Fibroblast of the conjunctiva (primary cell): ENCODE data around the gene NMNAT3.
A peak's percentile ranks its signal among the peaks of the same experiment; 100 is the strongest.

Experiments
- DNase-seq: peaks from one replicate; pipeline ENCODE4 v3.0.0-alpha.2; 2010; ENCODE audit warnings: low read depth

NMNAT3 gene

DNA sequence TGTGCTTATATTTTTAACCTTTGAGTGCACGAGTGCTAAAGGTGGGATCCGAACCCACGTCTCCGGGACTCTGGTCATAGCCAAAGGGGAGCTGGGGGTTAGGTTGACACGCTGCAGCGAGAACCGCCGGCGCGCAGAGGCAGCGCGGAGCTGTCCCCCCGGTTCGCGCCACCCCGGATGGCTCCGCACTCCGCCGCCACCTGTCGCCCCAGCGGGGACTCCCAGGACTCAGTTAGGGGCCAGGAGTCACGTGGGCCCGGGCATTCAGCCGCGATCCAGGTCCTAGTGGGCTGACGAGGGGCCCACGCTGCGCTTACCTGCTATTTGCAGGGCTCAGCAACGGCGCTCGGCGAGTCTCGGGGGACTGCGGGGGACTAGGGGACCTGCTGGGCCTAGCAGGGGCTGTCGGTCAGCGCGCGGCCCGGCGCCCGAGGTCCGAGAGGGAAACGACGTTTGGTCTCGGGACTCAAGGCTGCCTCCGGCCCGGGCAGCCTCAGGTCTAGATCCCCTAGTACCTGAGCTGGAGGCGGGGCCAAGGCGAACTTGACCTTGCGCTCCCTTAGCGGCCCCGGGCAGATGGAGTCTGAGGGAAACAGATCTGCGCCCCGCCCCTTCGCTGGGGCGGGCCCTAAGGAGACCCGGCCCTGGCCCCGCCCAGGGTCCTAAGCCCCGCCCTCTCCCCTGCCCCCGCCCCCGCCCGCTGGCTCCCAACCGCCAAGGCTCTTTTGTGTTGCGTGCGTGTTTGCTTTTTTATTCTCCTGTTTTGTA is at the start of gene NMNAT3:
Gene NMNAT3, minus strand, starts transcription at position 585 of the 768 bp plus-strand sequence. CDS start 50,248 bp downstream, outside the sequence.
- peak; percentile 23 for DNase-seq

DNA sequence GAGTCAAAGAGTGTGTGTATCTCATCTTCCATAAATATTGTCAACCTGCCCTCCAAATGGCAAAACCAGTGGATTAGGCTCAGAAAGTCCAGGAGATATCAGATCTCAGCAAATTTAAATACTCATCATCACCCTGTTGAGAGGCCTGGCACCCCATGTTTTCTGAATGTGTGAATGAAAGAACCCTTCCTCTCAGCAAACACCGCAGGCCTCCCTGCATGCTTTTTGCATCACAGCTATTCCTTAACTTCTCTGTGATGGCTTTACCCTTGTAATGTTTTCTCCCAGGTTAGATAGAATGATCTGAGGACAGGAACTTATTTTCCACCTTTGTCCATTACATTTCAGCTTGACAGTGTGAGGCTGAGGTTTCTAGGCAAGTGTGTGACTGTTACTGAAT is 43.6 kb upstream of the NMNAT3 start:
- DNase-seq: no peak

DNA sequence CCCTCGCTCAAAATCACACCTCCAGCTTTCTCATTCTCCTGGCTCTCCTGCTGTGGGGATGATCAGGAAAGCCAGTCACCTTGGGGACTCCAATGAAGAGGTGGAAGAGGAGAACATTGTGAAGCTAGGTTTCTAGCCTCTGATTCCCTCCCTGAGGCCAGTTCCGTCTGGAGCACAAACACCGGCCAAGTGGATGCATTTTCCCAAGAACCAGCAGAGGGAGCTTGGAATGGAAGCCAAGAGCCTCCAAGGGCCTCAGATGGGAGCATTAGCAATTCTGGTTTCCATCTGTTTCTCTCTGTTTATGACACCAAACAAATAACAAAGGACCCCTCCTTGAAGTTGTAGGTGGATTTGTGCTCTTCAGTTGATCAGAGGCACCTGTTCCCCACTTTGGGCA is 40.6 kb upstream of the NMNAT3 start:
- DNase-seq: no peak

DNA sequence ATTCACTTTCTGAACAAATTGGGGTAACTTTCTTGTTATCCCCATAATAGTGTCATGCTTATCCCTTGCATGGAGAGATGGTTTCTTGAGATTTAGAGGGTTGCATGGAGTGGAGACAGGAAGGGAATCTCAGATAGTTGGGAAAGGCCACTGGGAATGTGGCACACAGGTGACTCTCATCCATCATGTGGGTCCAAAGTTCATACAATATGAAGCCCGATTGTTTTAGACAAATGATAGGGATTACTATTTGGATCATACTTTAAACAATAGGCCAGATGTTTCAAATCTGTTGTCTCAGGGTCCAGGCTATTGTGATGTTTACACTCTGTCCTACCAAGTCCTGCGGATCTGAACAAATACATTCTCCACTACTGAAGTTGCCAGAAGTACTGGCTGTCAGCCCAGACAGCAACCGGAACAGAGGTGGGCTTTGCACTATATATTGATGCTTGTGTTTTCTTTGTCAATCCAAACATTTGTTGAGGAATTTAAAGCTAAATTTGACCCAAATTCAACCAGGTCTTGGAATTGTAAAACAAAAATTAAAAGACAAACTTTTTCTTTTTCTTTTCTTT is 39.2 kb upstream of the NMNAT3 start:
- no peak for DNase-seq

DNA sequence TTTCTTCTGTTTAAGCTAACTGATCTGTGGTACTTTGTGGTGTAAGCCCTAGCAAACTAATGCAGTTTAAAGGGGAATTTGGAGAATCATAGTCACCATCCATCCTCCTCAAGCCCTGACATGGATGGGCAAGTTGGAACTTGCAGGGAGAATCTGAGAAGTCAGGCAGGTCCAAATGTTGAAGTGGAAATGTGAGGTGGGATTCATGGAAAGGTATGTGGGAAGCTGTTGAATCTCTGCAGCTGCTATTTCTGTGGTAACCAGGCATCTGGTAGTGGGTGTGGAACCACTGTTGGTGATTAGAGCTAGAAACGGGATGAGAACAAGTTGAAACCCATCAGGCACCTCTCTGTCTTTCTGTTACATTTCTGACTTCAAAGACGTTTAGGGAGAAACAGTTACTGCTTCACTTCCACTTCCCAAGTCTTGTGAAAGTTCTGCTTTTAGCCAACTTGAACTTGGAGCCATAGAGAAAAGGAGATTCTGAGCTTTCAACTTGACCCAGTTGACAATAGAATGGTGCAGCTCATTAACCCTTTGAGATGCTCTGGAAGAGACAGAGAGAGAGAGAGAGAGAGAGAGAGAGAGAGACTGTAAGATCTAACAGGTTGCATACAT is 38.1 kb upstream of the NMNAT3 start:
- no peak for DNase-seq

DNA sequence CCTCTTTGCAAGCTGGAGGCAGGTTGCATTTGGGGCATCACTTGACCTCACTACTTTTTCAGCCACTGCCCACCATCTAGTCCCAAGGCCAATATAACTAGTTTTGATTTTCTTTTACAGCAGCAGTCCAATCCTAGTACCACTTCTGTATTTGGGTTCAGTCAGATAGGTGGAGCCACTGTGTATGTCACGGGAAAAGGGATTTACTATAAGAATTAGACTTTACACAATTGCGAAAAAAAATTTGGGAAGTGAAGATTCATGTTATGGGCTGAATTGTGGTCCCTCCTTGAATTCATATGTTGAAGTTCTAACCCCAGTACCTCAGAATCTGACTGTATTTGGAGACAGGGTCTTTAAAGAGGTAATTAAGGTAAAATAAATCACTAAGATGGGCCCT is 37.4 kb upstream of the NMNAT3 start:
- DNase-seq: no peak

DNA sequence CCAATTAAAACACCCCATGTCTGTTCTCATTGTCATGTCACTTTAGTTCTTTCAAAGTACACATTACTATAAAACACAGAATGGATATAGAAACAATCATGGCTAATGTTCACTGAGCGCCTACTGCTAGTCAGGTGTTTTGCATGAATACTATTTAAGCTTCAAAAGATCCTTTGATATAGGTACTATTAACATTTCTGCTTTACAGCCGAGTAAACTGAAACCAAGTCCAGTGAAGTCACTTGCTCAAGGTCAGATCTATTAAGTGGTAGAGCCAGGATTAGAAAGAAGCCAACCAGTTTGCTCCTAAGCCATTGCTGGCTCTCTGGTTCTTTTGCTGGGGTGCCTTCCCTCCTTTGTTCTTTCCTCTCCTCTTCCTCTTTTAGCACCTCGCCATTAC is 32.4 kb upstream of the NMNAT3 start:
- DNase-seq: no peak

DNA sequence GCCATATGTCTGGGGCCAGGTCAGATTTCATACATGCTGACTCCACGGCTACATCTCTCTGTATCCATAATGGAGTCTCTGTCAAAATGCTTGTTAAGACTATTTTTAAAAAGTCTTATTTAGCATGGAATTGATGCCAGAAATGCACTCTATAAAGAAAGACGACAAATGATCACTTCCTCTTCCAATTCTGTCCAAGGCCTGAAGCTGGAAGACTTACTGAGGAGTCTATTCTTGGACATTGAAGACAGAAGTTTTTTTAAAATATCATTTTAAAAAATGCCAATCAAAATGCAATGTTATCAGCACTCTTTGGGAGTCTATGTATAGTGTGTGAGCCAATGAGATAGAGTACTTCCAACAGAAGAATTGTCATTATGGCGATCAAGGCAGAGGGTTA is 27.9 kb upstream of the NMNAT3 start:
- no peak for DNase-seq

DNA sequence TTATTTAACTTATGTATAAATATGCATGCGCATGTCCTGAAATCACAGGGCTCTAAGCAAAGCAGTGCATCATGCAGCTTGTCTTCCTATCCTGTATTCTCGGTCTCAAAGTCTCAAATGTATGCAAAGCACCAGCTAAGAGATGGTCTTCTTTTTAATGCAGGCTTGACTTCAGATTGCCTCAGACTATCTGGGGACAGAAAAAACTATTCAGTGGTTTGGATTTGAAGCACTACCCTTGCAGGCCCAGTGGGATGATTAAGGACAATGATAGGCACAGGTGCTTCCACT is 18.5 kb upstream of the NMNAT3 start:
- no peak for DNase-seq

DNA sequence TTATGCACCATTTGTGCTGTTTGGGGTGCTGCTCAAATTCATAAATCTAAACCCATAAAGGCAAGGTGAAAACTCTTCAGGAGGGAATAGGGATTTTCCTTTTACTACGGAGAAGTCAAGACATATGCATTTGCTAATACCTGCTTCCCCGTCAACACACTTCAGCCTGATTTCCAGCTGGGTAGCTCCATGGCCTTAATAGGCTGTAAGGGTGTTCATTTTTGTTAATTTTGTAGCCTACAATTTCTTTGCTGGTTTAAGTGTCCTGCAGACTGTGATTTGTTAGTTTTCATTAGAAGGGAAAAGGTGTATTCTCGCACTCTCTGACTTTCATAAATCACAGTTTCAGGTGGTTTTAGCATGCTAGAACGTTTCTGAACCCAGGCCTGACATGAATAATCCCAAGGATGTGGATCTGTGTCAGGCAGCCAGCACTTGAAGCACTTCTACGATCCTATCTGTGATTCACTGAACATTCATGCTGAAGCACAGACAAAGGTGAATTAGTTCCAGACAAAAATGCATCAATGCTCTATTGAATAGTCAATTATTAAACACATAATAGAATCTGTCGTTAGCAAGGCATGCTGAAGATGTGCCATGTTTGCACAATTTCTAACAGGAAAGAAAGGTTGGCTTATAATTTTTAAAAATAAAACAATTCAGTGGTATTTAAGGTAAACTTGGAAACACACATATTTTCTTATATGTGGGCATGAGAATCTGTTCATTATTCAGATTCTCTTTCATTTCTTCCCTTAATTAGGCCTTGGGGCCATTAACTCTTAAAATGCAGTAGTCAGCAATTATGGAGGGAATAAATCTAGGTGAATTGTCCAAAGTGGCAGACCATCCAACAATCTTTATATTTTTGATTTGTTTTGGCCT is 17.9 kb upstream of the NMNAT3 start:
- no peak for DNase-seq

DNA sequence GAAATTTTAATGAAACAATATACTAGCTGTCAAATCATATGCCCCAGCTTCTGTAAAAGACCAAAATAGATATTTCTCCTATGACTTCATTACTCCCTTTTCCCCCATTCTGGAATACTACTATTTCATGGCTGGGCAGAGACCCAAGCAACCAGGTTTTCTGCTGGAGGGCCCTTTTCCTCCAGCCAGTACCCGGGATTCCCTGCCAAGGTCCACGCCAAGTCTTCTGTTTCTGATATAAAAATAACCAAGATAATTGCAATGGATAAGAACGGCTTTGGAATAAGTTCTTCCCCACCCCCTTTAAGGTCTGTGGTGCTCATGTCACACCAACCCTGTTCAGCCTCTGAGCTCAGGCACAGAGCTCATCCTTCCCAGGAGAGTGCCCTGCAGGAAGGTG is 17.2 kb upstream of the NMNAT3 start:
- DNase-seq: no peak

DNA sequence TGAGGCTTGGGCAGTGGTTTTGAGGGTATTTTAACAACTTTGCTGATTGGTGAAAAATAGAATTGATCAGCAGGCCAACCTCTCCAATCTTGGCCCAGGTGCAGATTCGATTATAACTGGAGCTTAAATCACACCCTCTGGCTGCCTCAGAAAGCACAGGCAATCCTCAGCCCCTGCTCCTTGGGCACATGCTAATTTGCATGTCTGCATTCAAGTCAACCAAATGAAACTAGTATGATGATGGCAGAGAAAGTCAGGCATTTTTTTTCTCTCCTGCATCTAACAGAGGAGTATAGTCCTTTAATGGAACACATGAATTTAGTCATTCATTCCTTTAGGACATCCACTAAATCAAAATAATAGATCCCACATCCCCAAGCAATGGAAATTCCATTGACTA is 16.8 kb upstream of the NMNAT3 start:
- DNase-seq: no peak

DNA sequence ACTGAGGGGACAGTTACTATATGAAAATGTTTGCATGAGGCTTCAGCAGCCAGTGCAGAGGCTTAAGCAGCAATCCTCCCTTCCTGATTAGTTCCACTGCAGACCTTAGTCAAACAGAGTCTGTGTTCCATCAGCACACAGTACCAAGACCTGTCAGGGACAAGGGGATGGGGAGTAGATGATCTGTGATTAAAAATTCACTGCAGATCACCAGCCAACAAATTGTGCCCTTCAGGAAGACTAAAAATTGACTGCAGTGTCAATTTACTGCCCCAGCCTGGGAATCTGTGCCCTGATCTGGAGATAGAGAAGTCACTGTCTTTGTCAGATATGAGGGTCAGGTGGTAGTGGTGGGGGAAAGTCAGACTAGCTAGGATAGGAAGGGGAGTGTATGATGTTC is 13.8 kb upstream of the NMNAT3 start:
- DNase-seq: no peak

DNA sequence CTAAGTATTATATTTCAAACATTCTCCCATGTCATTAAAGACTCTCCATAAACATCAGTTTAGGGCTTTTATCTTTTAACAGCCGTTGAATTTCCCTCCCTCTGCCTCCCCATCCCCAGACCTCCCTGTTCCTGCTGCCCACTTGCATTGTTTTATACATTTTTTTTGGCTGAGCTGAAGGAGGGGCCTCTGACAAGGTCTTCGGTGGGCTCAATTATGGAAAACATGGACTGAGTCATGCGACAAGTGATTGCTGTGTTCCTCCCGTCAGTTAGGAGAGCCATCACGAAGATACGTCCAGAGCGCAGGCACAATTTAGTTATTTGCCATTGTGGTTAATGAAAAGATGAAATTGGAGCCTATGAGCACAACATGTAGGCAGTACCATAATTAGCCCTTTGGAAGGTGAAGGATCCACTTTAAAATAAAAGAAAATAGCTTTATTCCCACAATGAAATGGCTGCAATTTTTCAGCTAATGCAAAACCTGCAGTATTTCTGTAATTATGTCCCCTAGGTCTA is 12.0 kb upstream of the NMNAT3 start:
- DNase-seq: no peak

DNA sequence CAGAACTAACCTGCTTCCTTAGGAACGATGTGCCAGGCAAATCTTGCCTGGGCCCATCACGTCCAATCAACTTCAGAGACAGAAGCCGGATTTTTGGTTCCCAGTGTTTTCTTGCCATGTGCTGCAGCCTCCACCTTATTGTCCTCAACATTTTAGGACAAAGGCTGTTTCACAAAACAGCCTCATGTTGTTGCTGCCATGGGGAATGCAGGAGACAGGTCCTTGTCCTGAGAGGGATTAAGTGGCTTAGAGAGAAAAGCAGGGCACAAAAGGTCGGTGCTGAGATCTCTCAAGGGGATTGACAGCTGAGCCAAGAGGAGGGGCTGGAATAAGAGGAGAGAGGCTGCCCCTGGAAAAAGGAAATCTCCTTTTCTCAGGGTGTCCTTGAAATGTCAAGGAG is 11.3 kb upstream of the NMNAT3 start:
- no peak for DNase-seq

DNA sequence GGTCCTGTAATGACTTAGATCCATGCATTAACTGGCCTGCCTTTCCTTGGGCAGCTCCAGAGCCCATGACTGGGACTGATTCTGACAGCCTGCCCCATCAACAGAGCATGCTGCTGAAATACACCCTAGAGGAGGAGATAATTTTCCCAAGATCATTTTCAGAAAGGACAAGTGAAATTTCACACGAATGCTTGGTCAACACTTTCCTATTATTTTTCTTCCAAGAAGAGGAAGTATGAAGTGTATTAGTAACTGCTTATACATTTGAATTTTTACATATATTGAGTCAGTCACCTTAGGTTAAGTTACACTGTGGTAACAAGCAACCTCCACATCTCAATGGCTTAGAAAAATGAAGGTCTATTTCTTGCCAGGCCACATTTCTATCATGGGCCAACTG is 9.7 kb upstream of the NMNAT3 start:
- DNase-seq: no peak

DNA sequence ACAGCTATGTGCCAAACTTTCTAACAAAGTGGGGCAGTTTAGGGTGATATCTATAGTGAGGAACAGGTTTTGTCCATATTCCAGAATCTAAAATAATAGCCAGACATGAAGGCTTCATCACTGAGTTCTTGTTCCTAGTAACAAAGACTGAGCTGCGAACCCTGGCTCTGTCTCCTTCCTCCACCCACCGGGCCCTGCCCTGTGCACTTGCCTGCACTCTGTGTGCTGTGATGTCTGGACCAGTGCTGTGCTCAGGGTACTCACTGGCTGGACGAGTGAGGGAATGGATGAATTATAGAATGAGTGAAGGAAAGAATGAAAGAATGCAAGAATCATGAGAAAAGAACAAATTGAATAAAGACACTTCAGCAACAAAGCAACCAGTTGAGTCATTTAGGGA is 8.9 kb upstream of the NMNAT3 start:
- DNase-seq: no peak

DNA sequence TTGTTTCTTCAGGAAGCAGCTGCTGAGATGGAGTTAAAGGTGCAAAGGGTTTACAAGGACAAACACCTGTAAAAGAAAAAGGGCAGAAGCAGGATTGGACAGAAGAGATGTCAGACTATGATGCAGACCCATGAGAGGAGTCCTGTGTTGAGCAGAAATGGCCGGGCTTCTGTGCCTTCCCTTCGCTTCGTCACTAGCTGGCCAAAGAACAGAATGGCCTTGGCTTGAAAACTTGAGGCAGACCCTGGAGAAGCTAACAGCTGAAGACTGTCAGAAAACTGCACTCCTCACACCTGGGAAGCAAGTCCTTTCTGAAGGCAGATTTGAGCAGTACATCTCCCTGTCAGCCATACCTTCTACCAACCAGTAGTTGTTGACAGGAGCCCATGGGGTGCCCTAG is 8.4 kb upstream of the NMNAT3 start:
- no peak for DNase-seq

DNA sequence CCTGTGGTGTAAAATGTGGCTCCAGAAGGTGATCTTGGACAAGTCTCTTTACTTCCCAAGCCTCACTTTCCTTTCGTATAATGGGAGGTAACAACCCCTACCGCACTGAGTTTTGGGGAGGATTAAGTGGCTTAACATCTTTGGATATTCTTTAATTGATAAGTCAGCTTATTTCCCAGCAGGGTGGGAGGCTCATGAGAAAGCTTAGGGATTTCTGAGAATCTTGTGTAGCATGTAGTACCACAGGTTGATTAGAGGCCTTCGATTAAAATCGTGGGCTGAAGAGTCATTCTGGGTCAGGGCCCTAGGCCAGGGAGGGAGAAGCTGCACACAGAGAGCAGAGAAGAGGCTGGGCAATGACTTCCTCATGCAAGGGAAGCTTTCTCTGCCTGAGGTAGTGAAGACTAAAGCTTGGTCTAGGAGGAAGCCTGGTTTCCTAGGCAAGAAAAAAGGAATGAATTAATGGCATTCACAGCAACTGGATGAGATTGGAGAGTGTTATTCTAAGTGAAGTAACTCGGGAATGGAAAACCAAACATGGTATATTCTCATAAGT is 1.5 kb upstream of the NMNAT3 start:
- DNase-seq: no peak

DNA sequence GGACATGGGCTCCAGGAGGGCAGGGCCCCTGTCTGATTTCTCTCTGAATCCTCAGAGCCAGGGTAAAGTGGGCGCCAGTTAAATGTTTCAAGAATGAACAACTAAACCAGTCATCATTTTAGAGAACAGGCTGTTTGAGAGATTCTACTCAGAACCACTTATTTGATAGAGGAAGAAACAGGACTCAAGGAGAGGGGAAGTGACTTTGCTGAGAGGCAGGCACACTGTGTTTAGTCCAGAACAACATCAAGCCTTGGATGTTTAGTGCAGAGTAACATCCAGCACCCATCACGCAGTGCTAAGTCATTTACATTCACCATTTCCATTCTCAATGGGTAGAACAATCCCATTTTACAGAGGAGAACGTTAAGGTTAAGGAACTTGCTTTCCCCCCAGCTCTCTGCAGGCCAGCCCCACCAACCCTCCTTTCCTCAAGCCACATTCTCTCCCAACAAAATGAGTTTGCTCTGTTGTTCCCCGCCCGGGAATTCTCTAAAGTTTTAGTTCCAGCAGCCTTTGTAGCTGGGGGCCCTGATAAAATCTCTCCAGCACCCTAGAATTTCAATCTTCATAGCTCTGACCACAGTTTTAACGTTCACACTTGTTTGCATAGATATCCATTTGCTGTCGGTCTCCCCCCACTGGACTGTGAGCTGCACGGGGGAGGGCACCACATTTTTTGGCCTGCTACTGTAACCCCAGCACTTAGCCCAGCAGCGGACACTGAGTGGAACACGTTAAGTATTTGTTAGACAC is 962 bp downstream of the NMNAT3 start:
- no peak for DNase-seq

DNA sequence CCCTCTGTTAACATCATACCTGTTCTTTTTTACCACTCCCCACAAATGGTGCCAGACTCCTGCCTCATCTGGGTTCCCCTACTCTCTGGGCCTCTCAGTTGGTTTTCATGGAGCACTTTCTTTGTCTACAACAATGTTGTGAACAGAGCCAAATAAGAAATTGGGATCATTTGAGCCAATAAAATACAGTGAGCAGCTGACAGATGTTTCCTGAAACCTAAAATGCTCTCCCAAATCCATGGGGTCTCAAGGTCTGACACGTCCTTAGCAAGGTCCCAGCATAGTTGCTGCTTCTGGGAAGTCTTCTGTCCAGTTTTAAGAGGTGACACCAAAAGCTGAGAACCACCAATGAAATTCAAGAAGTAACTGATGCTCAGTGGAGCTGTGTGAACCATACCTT is 1.7 kb downstream of the NMNAT3 start:
- no peak for DNase-seq

DNA sequence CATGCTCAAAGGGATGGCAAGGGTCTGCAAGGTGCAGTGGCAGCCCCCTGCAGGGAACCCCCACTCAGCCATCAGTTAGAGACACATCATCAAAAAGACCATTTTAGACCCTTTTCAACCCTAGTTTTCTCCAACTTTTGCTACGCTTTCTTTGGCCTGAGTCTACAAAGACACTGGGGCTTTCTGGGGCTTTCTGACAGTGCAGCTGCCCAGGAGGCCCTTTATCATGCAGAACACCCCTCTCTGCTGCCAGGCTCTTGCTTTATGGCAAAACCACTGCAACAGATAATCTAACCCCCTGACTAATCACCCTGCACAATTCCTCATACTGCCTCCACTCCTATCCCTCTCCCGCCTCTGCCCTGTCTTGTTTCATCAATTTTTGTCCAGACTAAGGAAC is 2.4 kb downstream of the NMNAT3 start:
- DNase-seq: no peak
